ENCODE results near the gene FHDC1.

DNA sequence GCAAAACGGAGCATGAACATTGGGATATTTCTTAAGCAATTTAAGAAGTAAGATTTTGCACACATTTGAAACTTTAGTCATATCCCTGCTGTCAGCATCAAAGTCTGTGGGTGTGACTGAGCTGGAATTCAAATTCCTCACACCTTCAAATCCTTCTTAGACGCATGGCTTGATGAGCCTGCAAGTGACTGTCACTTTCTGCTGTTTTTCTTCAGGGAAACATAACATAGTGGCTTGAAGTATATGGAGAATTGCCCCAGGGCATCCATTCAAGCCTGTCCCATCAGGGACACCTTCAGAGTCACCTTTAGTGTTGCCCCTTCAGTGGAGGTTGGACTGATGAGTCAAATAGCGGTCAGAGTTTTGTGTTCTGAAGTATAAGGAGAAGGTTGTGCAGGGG is 17.4 kb downstream of the FHDC1 start:
- TF ChIP-seq, protein P1, sequence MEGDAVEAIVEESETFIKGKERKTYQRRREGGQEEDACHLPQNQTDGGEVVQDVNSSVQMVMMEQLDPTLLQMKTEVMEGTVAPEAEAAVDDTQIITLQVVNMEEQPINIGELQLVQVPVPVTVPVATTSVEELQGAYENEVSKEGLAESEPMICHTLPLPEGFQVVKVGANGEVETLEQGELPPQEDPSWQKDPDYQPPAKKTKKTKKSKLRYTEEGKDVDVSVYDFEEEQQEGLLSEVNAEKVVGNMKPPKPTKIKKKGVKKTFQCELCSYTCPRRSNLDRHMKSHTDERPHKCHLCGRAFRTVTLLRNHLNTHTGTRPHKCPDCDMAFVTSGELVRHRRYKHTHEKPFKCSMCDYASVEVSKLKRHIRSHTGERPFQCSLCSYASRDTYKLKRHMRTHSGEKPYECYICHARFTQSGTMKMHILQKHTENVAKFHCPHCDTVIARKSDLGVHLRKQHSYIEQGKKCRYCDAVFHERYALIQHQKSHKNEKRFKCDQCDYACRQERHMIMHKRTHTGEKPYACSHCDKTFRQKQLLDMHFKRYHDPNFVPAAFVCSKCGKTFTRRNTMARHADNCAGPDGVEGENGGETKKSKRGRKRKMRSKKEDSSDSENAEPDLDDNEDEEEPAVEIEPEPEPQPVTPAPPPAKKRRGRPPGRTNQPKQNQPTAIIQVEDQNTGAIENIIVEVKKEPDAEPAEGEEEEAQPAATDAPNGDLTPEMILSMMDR (IDR thresholded peaks at IDR 0.05; ENCODE audit: insufficient read depth, low read depth, low read length): no peak
- no peak for TF ChIP-seq EZH2 (IDR thresholded peaks at IDR 0.05; ENCODE audit: insufficient read depth, low read length)

Data from astrocyte (in vitro differentiated cells and primary cell).